NCI-H526 (cell line): ENCODE data around the gene REPS1.
"Not testable (repeated sequence)": the region's sequence is repeated elsewhere in the genome, so short reads cannot be mapped to it uniquely, and the experiment has no call there.

Source experiments
- DNase-seq, 2 experiments: peaks; one replicate each; lab custom pipeline; 2025; lab: John Stamatoyannopoulos, UW

The REPS1 gene

DNA sequence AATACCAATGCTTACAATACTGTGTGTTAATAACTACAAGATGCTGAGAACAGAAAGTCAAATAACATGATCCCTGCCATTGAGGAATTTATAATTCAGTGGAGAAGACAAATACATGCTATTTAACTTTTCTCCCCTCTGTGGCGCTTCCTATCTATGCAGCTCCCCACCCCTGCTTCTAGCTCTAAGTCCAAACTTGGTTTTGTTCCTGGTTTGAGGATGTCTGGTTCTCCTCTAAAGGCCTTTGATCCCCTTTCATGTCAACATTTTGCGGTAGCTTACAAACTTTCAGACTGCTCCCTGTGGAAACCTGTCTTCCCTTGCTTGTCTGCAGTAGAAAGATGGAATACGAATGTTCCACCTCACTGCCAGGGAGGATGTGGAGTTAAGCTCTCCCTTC is 18.4 kb upstream of the REPS1 start:
- no peak for DNase-seq

GRCh38 chr6:139003751-139004150 is 15.7 kb upstream of the REPS1 start:
- no peak for DNase-seq

GRCh38 chr6:138999949-139000725 is 12.1 kb upstream of the REPS1 start:
- DNase-seq = no peak

GRCh38 chr6:138997136-138997535 is 9.1 kb upstream of the REPS1 start:
- no peak for DNase-seq

GRCh38 chr6:138996524-138996923 is 8.5 kb upstream of the REPS1 start:
- no peak for DNase-seq

DNA sequence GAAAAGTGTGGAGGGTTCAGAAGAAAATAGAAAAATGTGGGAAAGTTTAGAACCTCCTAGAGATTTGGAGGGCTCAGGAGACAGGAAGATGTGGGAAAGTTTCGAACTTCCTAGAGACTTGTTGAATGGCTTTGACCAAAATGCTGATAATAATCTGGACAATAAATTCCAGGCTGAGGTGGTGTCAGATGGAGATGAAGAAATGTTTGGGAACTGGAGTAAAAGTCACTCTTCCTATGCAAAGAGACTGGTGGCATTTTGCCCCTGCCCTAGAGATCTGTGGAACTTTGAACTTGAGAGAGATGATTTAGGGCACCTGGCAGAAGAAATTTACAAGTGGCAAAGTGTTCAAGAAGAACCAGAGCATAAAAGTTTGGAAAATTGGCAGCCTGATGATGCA is 5.4 kb upstream of the REPS1 start:
- not testable (repeated sequence) for DNase-seq

DNA sequence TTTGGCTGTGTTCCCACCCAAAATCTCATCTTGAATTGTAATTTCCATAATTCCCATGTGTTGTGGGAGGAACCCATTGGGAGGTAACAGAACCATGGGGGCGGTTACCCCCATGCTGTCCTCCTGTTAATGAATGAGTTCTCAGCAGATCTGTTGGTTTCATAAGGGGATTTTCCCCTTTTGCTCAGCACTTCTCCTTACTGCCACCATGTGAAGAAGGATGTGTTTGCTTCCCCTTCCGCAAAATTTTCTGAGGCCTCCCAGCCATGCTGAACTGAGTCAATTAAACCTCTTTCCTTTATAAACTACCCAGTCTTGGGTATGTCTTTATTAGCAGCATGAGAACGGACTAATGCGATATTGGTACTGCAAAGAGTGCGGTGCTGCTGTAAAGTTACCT is 4.9 kb upstream of the REPS1 start:
- DNase-seq = not testable (repeated sequence)

DNA sequence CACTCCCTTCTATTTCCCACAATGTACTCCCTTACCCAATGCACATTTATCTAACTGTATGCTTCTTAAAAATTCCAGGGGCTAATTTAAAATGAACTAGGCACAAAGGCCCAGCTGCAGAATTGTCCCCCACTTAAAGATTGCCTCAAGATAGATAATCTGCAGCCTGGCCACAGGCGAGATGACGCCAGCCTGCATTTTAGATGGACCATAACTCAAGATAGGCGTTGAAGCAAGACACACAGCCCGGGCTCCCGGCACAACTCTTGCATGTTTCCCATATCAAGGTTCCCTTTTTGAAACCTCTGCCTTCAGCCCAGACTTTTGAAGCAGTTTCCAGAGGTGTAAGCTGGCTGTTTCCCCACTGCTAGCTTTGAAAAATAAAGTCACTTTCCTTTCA is 3.2 kb upstream of the REPS1 start:
- no peak for DNase-seq

- DNase-seq = no peak
Observed at GRCh38 chr6:138989098-138989983, 1.3 kb upstream of the REPS1 start.

DNA sequence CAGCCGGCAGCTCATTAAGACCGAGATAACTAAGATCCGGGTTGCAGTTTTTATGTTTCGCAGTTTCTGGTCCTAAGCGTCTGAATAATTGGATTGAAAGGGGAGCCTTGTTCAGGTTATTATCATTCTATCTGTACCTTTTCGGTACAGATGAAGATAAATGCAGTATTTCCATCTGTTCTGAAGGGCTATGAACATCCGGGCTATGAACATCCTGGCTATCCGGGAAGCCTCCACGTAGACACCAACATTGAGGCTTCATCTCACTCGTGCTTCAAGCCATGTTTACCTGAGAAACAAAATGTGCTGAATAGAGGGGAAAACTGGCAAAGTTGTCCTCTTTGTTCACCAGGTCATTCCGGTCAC is 399 bp upstream of the REPS1 start:
- no peak for DNase-seq

DNA sequence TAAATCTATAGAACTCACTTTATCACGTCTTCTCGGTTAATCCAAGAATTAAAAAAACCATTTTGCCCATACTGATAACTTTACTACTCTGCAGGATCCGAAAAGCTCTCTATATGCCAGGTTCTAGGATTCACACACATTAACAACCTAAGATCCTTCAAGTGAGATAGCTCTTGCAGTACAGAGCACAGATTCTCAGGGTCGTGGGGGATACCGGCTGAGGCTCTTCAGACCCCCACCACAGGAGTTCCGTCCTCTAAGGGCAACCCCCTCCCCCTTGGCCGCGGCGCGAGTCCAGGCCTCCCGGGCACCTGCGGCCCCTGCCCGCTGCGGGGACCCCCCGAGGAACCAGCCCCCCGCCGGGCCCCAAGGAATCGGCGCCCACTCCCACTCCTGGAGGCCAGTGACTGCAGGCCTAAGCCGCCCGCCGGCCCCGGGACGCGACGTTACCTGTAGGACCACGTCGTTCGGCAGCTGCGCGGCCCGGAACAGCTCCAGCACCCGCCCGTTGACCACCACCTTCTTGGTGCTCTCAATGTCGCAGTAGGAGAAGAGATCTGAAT is 892 bp downstream of the REPS1 start:
- peak in 1 of 2 experiments; percentile 59 for DNase-seq

DNA sequence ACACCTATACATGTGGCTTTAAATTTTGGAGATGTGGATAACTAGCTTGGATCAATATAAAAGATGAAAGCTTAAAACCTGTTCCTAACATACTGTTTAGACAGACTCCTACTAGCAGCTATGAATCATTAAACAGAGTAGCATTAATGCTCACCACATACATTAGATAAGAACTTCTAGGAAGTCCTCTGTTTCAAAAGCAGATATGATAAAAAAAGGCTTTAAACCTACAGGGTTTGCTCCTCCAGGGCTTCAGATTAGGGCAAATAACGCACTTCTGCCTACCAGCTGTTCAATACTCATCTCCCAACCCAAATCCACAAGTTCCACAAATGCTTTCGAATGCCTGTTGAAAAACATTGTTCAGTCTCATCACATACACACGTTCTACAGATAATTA is 1.5 kb downstream of the REPS1 start:
- no peak for DNase-seq

DNA sequence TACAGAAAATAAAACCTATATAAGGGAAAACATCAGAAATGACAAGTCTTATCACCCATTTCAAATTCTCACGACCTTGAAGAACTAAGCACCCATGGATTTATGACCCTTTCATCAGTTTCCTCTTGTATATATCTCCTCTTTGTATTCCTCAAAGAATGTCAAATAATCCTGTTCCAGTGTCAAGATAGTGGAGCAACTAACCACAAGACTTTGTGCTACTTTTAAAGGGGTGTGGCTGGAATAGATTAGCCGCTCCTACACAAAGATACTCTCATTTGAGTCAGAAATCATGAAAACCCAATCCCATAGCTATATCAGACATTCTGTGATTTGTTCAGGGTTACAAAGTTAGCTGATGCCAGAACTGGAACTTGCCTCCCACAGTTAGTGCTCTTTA is 6.6 kb downstream of the REPS1 start:
- DNase-seq = no peak

- DNase-seq = no peak
Observed at GRCh38 chr6:138979813-138980668, 8.0 kb downstream of the REPS1 start.

GRCh38 chr6:138979365-138979764 is 8.7 kb downstream of the REPS1 start:
- DNase-seq = no peak

DNA sequence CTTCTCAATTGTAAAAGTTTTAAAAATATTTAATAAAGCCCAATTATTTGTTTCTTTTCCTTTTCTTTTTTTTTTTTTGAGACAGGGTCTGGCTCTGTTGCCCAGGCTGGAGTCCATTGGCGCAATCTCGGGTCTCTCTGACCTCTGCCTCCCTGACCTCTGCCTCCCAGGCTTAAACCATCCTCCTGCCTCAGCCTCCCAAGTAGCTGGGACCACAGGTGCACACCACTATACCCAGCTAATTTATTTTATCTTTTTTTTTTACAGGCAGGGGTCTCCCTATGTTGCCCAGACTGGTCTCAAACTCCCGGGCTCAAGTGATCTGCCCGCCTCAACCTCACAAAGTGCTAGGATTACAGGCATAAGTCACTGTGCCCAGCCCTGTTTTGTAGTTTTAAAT is 9.8 kb downstream of the REPS1 start:
- no peak for DNase-seq

DNA sequence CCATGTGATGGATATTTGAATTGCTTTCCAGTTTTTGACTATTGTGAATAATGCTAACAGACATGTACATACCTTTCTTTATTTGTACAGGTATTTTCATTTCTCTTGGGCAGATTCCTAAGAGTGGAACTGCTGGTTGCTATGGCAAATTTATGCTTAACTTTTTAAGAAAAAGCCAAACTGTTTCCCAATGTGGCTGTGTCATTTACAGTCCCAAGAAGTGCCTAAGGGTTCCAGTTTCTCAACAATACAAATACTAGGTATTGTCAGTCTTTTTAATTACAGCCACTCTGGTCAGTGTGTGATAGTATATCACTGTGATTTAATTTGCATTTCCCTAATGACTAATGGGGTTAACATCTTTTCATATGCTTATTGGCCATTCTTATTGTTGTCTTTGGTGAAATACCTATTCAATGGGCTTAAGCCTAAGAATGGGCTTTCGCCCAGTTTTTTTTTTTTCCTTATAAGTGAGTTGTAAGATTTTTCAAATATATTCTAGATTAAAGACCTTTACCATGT is 10.3 kb downstream of the REPS1 start:
- DNase-seq = no peak

DNA sequence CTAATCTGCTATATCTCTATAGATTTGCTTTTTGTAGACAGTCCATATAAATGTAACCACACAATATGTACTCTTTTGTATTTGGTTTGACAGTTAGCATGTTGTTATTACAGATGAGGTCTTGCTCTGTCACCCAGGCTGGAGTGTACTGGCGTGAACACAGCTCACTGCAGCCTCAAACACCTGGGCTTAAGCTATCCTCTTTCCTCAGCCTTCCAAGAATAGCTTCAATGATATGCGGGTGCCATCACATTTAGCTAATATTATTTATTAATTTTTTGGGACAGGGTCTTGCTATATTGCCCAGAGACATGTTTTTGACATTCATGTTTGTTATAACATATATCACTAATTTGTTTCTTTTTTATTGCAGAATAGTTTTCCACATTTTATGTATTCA is 10.8 kb downstream of the REPS1 start:
- no peak for DNase-seq

GRCh38 chr6:138975815-138976214 is 12.2 kb downstream of the REPS1 start:
- no peak for DNase-seq

DNA sequence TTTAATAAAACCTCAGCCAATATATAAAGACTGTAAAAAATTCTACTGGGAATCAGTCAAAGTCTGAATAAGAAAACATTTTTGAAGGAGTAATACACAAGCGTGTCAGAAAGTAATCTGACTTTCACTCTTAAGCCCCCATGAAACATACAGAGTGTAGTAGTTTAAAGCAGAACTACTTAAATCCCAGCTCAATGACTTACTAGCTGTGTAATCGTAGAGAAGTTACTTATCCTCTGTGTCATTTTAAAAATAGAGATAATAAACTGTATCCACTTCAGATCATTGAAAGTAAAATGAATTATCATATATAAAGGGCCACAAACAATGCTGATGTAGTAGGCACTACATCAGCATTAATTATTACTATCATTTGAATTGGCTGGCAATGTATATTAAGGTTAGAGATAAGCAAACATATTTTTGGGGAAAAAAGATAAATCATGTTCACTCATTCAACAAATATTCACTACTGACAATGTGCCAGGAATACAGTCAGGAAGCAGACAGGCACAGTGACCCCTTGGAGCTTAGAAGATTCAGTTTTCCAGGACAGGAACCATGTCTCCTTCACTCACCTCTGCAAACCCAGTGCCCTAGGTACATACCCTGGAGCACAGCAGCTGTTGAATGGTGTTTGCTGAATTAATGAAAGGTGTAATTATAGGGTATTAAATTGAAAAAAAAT is 14.4 kb downstream of the REPS1 start:
- no peak for DNase-seq

DNA sequence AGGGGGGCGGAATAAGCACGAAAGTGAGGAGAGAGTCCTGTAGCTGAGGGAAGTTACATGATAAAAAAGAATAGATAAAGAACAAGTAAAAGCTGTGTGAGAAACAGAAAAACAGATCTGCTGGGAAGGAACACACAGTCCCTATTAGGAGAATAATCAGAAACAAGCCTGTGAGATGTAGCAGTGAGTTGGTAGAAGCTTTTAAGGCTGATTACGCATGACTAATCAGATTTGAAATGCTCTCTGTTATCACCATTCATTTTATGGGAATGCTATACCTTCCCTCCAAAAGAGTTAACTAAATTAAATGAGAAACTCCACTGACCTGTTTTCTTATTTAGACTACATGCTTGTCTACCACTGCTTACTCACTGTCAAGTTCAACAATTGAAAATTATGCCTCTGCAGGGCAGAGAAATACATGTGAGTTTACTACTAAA is 15.8 kb downstream of the REPS1 start:
- DNase-seq = no peak
